Mesenchymal stem cell (in vitro differentiated cells and primary cell): Measurements from ENCODE around the gene HSPA1A.
"Not testable (repeated sequence)": the region's sequence is repeated elsewhere in the genome, so short reads cannot be mapped to it uniquely, and the experiment has no call there.

ENCODE experiments used
- DNase-seq: peaks from one replicate; pipeline ENCODE4 v3.0.0-alpha.2; 2013
- H2AFZ ChIP-seq: one replicate; pipeline ENCODE4 v1.6.1; 2013; ENCODE audit warnings: low read depth, mild to moderate bottlenecking, control low read depth, inconsistent platforms, low read length, moderate library complexity
- H2AK5ac ChIP-seq: 2 replicates; pipeline ENCODE4 v1.6.1; 2013; ENCODE audit warnings: low read length, moderate library complexity, mild to moderate bottlenecking, inconsistent platforms; ENCODE audit not compliant: severe bottlenecking
- H2BK120ac ChIP-seq: one replicate; pipeline ENCODE4 v1.6.1; 2013; ENCODE audit warnings: low read depth, mild to moderate bottlenecking, inconsistent platforms, low read length, moderate library complexity
- H2BK12ac ChIP-seq, 2 experiments: one replicate each; pipeline ENCODE4 v1.6.1; 2013; ENCODE audit warnings: inconsistent platforms in 2 of 2, low read length in 2 of 2, mild to moderate bottlenecking in 2 of 2, moderate library complexity in 2 of 2, control low read depth in 1 of 2
- H2BK15ac ChIP-seq: one replicate; pipeline ENCODE4 v1.6.1; 2013; ENCODE audit warnings: mild to moderate bottlenecking, low read depth, inconsistent platforms; ENCODE audit not compliant: poor library complexity, severe bottlenecking
- H2BK5ac ChIP-seq: 2 replicates; pipeline ENCODE4 v1.6.1; 2013; ENCODE audit warnings: low read depth, mild to moderate bottlenecking, low read length, control low read depth, inconsistent platforms; ENCODE audit not compliant: poor library complexity, severe bottlenecking
- H3K14ac ChIP-seq, 2 experiments: one replicate each; pipeline ENCODE4 v1.6.1; 2013; ENCODE audit warnings: inconsistent platforms in 2 of 2, low read length in 2 of 2, control low read depth in 1 of 2, mild to moderate bottlenecking in 1 of 2, moderate library complexity in 1 of 2
- H3K18ac ChIP-seq, 2 experiments: one replicate each; pipeline ENCODE4 v1.6.1; 2013; ENCODE audit warnings: inconsistent platforms in 2 of 2, low read length in 2 of 2, control low read depth in 1 of 2, low read depth in 1 of 2, mild to moderate bottlenecking in 1 of 2
- H3K23ac ChIP-seq, 2 experiments: one replicate each; pipeline ENCODE4 v1.6.1; 2013; ENCODE audit warnings: inconsistent platforms in 2 of 2, low read length in 2 of 2, mild to moderate bottlenecking in 2 of 2, moderate library complexity in 2 of 2, control low read depth in 1 of 2
- H3K27ac ChIP-seq: 2 replicates; pipeline ENCODE4 v1.5.1; 2013; ENCODE audit warnings: mild to moderate bottlenecking, moderate library complexity, low read length, control low read depth, inconsistent platforms; ENCODE audit not compliant: poor library complexity, severe bottlenecking
- H3K27me3 ChIP-seq, 2 experiments: 2 replicates each; pipeline versions ENCODE4 v1.6.1 to v1.7.0; 2013; ENCODE audit warnings: low read length in 2 of 2, mild to moderate bottlenecking in 2 of 2, moderate library complexity in 2 of 2, control low read depth in 1 of 2, inconsistent platforms in 1 of 2; ENCODE audit not compliant: control insufficient read depth in 1 of 2, insufficient read depth in 1 of 2
- H3K36me3 ChIP-seq, 2 experiments: 2 replicates each; pipeline versions ENCODE4 v1.6.1 to v1.7.0; 2013; ENCODE audit warnings: low read length in 2 of 2, control low read depth in 1 of 2, inconsistent platforms in 1 of 2, low read depth in 1 of 2, mild to moderate bottlenecking in 1 of 2; ENCODE audit not compliant: insufficient read depth in 2 of 2, control insufficient read depth in 1 of 2
- H3K4ac ChIP-seq, 2 experiments: one replicate each; pipeline ENCODE4 v1.6.1; 2013; ENCODE audit warnings: inconsistent platforms in 2 of 2, low read length in 2 of 2, mild to moderate bottlenecking in 2 of 2, moderate library complexity in 2 of 2, control low read depth in 1 of 2, low read depth in 1 of 2
- H3K4me1 ChIP-seq: 2 replicates; pipeline ENCODE4 v1.6.1; 2013; ENCODE audit warnings: low read depth, low read length, control low read depth; ENCODE audit not compliant: control insufficient read depth, insufficient read depth
- H3K4me2 ChIP-seq: 2 replicates; pipeline ENCODE4 v1.6.1; 2013; ENCODE audit warnings: low read length, mild to moderate bottlenecking, inconsistent platforms; ENCODE audit not compliant: poor library complexity, severe bottlenecking
- H3K4me3 ChIP-seq, 2 experiments: 2 replicates each; pipeline versions ENCODE4 v1.5.1 to v1.7.0; 2013; ENCODE audit warnings: low read length in 2 of 2, mild to moderate bottlenecking in 2 of 2, control low read depth in 1 of 2, low read depth in 1 of 2; ENCODE audit not compliant: insufficient read depth in 1 of 2
- H3K79me1 ChIP-seq: replicated peaks from 2 replicates; pipeline ENCODE4 v1.6.1; 2013; ENCODE audit warnings: mild to moderate bottlenecking, control low read depth, low read length, inconsistent platforms; ENCODE audit not compliant: poor library complexity, severe bottlenecking
- H3K9ac ChIP-seq: 2 replicates; pipeline ENCODE4 v1.7.0; 2013; ENCODE audit warnings: mild to moderate bottlenecking, low read length, moderate library complexity
- H3K9me3 ChIP-seq: 2 replicates; pipeline ENCODE4 v1.7.0; 2013; ENCODE audit warnings: mild to moderate bottlenecking, low read length; ENCODE audit not compliant: control insufficient read depth
- H4K8ac ChIP-seq: one replicate; pipeline ENCODE4 v1.6.1; 2013; ENCODE audit warnings: inconsistent platforms, mild to moderate bottlenecking, low read length, moderate library complexity
- H4K91ac ChIP-seq: one replicate; pipeline ENCODE4 v1.6.1; 2013; ENCODE audit warnings: mild to moderate bottlenecking, low read length, inconsistent platforms
- WGBS: methylation state at CpG from one replicate; pipeline ENCODE4 v1.1.7; 2013; ENCODE audit warnings: mixed read lengths; 5-methylcytosine and 5-hydroxymethylcytosine counted together

HSPA1A gene

GRCh38 chr6:31821301-31822035, 6.1 kb downstream of the HSPA1A start:
- Histone ChIP-seq H3K79me1 (peaks cover 6% of the 10 kb centered on the region), H3K14ac (peak overlapping the region in 1 of 2 experiments; percentile 42), H4K8ac (peak overlapping the region; percentile 99), H3K4me1 (peaks cover 18% of the 10 kb centered on the region), H2BK120ac (peak overlapping the region; percentile 79), H3K27me3 (no peaks in the 10 kb centered on the region), H3K36me3 (no peaks in the 10 kb centered on the region), H3K9ac (peak overlapping the region; percentile 97), H2BK15ac (peak overlapping the region; percentile 98), H2BK12ac (peak overlapping the region; percentile 39 to 74), H4K91ac (peak overlapping the region; percentile 83), H3K9me3 (no peaks in the 10 kb centered on the region), H2AFZ (peak overlapping the region; percentile 43), H3K4me3 (peak overlapping the region; percentile 62 to 84), H2AK5ac (peak overlapping the region; percentile 98), H3K23ac (peak overlapping the region in 1 of 2 experiments; percentile 70), H2BK5ac (no peak overlapping the region), H3K4ac (peak overlapping the region; percentile 54 to 75), H3K18ac (peak overlapping the region; percentile 5 to 90), H3K27ac (peak overlapping the region; percentile 86), H3K4me2 (peak overlapping the region; percentile 60)
- 23% methylated on average over 25 of the region's 39 CpGs for WGBS
- DNase-seq: no peak

- H3K14ac ChIP-seq: peak overlapping the region in 1 of 2 experiments; percentile 68
- H3K9me3 ChIP-seq: no peaks in the 10 kb centered on the region
- peak overlapping the region; percentile 58 to 84 for H3K4me3 ChIP-seq
- peak overlapping the region; percentile 81 for H4K8ac ChIP-seq
- peak overlapping the region; percentile 87 to 92 for H3K18ac ChIP-seq
- peak overlapping the region in 1 of 2 experiments; percentile 55 for H2BK12ac ChIP-seq
- H2AK5ac ChIP-seq: peak overlapping the region; percentile 45
- WGBS: 2% methylated on average over 18 of the region's 25 CpGs
- no peaks in the 10 kb centered on the region for H3K27me3 ChIP-seq
- H3K79me1 ChIP-seq: peaks cover 6% of the 10 kb centered on the region
- DNase-seq: peak; percentile 89
- H4K91ac ChIP-seq: peak overlapping the region; percentile 70
- no peaks in the 10 kb centered on the region for H3K36me3 ChIP-seq
- peak overlapping the region in 1 of 2 experiments; percentile 70 for H3K23ac ChIP-seq
- peak overlapping the region; percentile 59 to 95 for H3K4ac ChIP-seq
- no peak overlapping the region for H2AFZ ChIP-seq
- peak overlapping the region; percentile 64 for H2BK120ac ChIP-seq
- peak overlapping the region; percentile 86 for H3K27ac ChIP-seq
- H3K9ac ChIP-seq: peak overlapping the region; percentile 97
- H2BK5ac ChIP-seq: no peak overlapping the region
- peaks cover 19% of the 10 kb centered on the region for H3K4me1 ChIP-seq
- peak overlapping the region; percentile 65 for H2BK15ac ChIP-seq
- peak overlapping the region; percentile 76 for H3K4me2 ChIP-seq
Measured at GRCh38 chr6:31822036-31822821, 6.9 kb downstream of the HSPA1A start.

- H2BK12ac ChIP-seq, H3K4me3 ChIP-seq, H3K18ac ChIP-seq, H3K23ac ChIP-seq, H3K4ac ChIP-seq, H3K14ac ChIP-seq, H2BK15ac ChIP-seq, H2AFZ ChIP-seq, DNase-seq, H3K79me1 ChIP-seq, H3K36me3 ChIP-seq, H3K4me2 ChIP-seq, H3K9me3 ChIP-seq, H2BK5ac ChIP-seq, H3K27ac ChIP-seq, H3K9ac ChIP-seq, H3K27me3 ChIP-seq, H4K8ac ChIP-seq, H2BK120ac ChIP-seq, H4K91ac ChIP-seq: not testable (repeated sequence)
- Histone ChIP-seq H2AK5ac (peak overlapping the region; percentile 53), H3K4me1 (peaks cover 14% of the 10 kb centered on the region)
- 97% methylated on average over 4 of the region's 9 CpGs for WGBS
Measured at GRCh38 chr6:31823592-31824196, 8.4 kb downstream of the HSPA1A start.

GRCh38 chr6:31825553-31825952, 10.2 kb downstream of the HSPA1A start:
- Histone ChIP-seq H2BK5ac (no peak overlapping the region), H3K4me1 (peaks cover 11% of the 10 kb centered on the region), H3K9ac (no peak overlapping the region), H3K23ac (no peak overlapping the region), H4K91ac (no peak overlapping the region), H3K4me2 (no peak overlapping the region), H3K27me3 (no peaks in the 10 kb centered on the region), H3K14ac (no peak overlapping the region), H3K4ac (no peak overlapping the region), H3K27ac (no peak overlapping the region), H2AK5ac (no peak overlapping the region), H2BK12ac (no peak overlapping the region), H2AFZ (no peak overlapping the region), H4K8ac (no peak overlapping the region), H3K4me3 (no peak overlapping the region), H3K36me3 (no peaks in the 10 kb centered on the region), H2BK15ac (no peak overlapping the region), H3K18ac (no peak overlapping the region), H3K79me1 (peaks cover 4% of the 10 kb centered on the region), H2BK120ac (no peak overlapping the region), H3K9me3 (no peaks in the 10 kb centered on the region)
- peak; percentile 32 for DNase-seq
- 81% methylated on average over 2 of the region's 4 CpGs for WGBS
